ENCODE data around the gene TFPI.
"Not testable (repeated sequence)": the region's sequence is repeated elsewhere in the genome, so short reads cannot be mapped to it uniquely, and the experiment has no call there.

The TFPI gene

DNA sequence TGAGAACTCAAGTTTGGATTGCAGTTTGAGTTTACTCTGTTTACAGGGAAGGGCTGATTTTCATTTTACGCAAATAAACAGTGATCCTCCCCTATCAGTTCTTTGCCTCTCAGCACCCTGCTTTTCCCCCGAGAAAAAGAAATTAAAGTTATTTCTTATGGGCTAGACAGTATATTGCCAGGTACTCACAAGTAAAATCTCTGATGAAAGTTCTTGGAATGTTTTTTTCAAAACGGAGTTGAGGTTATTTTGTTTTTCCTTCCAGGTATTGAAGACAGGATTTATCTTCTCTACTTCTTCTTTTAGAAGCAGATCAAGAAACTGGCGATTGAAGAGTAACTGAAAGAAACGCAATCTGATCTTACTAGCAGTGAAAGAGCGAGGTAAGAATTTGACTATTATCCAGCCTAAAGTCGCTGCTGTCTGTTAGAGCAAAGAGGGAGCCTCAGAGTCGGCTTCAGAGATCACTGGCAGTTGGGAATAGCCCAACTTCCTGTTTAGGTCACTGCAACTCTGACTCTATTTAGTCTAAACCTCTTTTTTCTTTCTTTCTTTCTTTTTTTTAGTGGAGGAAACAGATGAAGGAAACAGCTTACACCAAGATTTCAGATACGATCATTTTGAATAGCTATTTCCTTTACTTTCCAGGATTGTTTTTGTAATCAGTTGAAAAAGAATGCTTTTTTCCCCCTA lies at the start of gene TFPI:
Gene TFPI (minus strand): TSS at position 425 of the 693 bp plus-strand sequence. CDS start 50,667 bp downstream, outside the sequence.
- no peak for DNase-seq (ENCODE audit: low read depth)

DNA sequence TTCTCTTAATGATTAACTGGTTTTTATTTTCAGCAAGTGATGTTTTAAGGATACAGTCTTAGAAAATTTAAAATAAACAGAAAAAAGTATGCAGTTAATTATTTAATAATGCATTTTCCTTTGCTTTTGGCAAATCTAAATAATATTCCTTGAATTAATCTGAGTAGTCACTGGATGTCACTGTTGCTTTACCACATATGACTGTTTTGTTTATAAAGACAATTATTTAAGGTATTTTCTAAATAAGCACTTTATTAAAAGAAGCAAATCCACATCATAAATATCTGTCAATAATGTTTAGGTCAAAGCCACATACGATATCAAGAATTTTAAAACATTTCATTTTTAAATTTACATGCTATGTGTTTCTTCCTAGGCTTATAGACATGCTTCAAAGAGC lies 40.6 kb upstream of the TFPI start:
- DNase-seq (ENCODE audit: low read depth) = no peak

DNA sequence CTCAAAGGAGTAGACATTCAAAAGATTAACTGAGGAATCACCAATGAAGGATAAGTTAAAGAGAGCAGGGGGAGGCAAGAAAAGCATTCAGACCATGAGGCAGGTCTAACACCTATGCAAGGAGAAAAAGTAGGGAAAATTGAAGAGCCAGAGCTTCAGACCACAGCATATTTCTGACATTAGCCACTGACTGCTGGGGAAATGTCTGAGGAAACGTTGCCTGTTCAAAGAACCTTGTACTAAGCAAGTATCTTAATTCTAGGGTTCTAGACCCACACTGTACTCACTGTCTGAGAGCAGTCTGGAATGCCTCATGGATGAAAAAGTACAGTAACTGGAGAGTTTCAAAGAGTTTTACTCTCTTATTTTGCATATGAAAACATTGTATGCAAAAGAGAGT lies 39.5 kb upstream of the TFPI start:
- DNase-seq (ENCODE audit: low read depth) = no peak

GRCh38 chr2:187593098-187593497 lies 38.9 kb upstream of the TFPI start:
- DNase-seq (ENCODE audit: low read depth) = no peak

- no peak for DNase-seq (ENCODE audit: low read depth)
Observed at GRCh38 chr2:187590175-187590574, 35.9 kb upstream of the TFPI start.

DNA sequence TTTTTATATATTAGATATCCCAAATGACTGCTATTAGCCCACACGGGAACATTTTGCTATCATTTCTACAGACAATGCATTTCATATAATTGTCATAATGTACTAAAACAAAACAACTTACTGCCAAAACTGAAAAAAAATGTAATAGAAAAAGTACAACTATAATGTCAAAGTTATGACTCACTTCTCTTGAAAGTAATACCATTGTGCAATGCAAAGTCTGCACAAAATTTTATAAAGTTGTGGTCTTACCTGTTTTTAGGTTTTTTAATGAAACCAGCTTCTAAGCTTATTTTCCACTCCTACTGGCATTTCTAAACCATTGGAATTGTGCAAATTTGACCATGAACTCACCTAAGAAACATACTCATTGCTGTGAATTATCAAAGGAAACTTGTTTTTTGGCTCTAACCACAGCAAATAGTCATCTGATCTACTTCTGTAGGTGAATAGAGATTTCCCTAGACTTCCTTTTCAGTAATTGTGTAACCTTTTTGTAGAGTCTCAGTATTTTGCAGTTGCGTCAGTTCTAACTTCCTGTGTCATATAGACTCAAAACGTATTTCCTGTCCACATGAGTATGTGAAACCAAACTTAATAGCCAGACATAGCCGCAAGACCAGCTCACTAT lies 31.9 kb upstream of the TFPI start:
- no peak for DNase-seq (ENCODE audit: low read depth)

- DNase-seq (ENCODE audit: low read depth) = no peak
Observed at GRCh38 chr2:187581125-187581896, 27.1 kb upstream of the TFPI start.

DNA sequence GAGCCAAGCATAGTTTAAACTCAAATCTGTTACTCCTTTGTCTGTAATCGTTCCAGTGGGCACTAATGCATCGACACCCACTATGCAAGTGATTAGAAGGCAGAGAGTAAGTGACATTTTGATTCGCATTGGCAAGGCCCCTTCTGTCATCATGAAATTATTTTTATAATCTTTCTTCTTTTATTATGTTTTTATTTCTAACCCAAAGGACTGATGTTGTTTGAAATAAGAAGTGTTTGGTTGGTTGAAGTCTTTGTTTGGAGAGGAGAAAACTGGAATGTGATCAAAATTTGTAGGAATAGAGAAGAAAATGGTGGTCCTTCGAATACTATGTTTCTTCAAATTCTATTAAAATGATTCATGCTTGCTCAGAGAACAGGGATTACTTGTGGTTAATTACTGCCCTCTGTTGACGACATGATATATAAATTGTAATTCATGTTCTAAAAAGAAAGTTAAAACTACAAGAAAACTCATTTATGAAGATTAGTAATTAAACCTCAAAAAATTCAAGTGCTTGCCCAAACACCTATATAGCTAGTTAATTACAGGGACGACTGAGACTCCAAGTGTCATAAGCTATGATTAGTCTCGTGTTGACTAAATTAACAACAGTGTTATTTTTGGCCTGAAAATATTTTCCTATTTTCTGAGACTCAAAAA lies 26.4 kb upstream of the TFPI start:
- DNase-seq (ENCODE audit: low read depth) = no peak

DNA sequence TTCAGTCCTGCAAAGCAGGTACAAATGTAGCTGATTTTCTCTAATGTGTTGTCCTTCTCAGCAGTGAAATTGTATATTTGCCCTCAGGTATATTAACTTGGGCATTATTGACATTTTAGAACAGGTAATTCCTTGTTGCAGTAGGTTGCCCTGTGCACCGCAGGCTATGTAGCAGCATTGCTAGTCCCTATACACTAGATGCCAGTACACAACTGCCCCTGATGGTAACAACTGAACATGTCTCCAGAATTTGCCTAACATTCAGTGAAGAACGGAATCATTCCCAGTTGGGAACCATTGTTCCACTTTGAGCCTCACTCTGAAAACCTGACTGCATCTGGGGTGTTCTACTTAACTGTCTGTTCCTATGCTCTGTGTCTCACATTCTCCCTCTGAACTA lies 23.1 kb upstream of the TFPI start:
- no peak for DNase-seq (ENCODE audit: low read depth)

DNA sequence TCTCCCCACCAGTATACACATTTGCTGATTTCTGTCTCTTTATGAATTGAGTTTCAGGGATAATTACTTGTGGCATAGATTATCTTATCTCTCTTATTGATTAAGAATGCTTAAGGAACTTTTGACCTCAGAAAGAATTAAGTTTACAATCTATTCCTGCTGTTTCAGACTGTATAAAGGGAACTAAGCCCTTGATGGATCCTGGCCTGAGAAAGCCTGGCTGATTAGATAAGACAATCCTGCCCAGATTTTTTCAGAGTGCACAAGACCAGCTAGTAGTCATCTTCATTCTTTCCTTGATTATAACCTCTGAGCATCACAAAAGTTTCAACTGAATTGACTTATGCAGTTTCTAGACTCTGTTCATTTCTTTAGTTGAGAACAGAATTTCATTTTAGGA lies 22.7 kb upstream of the TFPI start:
- DNase-seq (ENCODE audit: low read depth) = no peak

DNA sequence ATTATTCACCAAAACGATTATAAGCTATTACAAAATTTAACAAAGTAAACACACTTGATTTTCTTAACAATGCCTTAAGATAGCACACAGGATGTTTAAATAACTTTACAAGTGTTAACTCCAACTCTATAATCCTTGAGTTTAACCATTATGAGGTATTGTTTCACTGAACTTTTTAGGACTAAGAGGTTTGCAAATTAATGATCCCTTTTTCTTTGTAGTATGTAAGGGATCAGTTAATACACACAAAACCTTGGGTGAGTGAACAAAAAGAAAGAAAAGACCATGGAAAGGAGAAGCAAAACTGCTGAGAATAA lies 21.5 kb upstream of the TFPI start:
- DNase-seq (ENCODE audit: low read depth) = no peak

- no peak for DNase-seq (ENCODE audit: low read depth)
Observed at GRCh38 chr2:187574969-187575750, 20.9 kb upstream of the TFPI start.

GRCh38 chr2:187573722-187574121 lies 19.5 kb upstream of the TFPI start:
- no peak for DNase-seq (ENCODE audit: low read depth)

- not testable (repeated sequence) for DNase-seq (ENCODE audit: low read depth)
Observed at GRCh38 chr2:187571996-187572395, 17.8 kb upstream of the TFPI start.

- no peak for DNase-seq (ENCODE audit: low read depth)
Observed at GRCh38 chr2:187569571-187569970, 15.3 kb upstream of the TFPI start.

GRCh38 chr2:187569042-187569441 lies 14.8 kb upstream of the TFPI start:
- no peak for DNase-seq (ENCODE audit: low read depth)

DNA sequence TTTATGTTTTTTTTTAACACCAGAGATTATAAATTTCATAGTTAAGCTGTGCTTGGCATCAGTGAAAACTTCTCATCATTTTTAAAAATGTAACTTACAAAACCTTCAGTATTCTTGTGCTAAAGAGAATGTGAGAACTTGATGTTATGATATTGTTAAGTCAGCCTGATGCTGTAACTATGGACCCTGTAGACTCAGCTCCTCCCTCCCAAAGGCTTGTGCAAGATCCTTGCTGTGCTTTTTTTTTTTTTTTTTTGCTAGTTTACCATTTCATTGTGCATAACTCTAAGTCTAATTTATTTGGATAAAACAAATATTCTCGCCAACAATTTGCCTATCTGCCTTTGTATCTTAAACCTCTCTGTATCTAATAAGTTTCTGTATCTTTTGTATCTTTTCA lies 12.9 kb upstream of the TFPI start:
- DNase-seq (ENCODE audit: low read depth) = no peak

GRCh38 chr2:187566712-187567111 lies 12.5 kb upstream of the TFPI start:
- no peak for DNase-seq (ENCODE audit: low read depth)

DNA sequence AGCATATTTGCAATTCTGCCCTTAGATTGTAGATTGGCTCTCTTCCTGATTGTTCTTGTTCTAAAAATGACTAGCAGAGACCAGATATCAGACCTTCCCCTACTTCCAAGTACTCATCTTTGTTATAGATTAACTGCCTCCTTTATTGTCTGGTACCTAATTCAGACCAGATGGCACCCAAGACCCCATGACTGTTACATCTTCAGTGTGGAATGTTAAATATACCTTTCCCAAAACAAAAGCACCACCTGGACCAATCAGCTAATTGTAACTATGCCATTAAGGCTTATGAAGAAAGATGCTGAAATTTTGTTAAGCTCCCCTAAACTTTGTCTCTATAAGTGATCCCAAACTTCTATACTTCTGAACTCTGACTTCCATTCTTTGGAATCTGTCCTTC lies 12.0 kb upstream of the TFPI start:
- no peak for DNase-seq (ENCODE audit: low read depth)

GRCh38 chr2:187565618-187566017 lies 11.4 kb upstream of the TFPI start:
- not testable (repeated sequence) for DNase-seq (ENCODE audit: low read depth)

- DNase-seq (ENCODE audit: low read depth) = not testable (repeated sequence)
Observed at GRCh38 chr2:187556493-187556892, 2.3 kb upstream of the TFPI start.

- no peak for DNase-seq (ENCODE audit: low read depth)
Observed at GRCh38 chr2:187554704-187555082, 458 bp upstream of the TFPI start.

All from T-helper 22 cell (primary cell).